GM12864 (cell line): Measurements from ENCODE around the gene RLN3.

Experiments used
- DNase-seq: peaks from one replicate; pipeline ENCODE4 v3.0.0-alpha.2; 2011; ENCODE audit warnings: low read depth
- H3K4me3 ChIP-seq: 2 replicates; pipeline ENCODE4 v1.5.1; 2011; ENCODE audit warnings: mild to moderate bottlenecking, low read depth, low read length, control low read depth
- CTCF ChIP-seq: IDR thresholded peaks from 2 replicates; pipeline ENCODE4 v1.5.1; 2011; ENCODE audit warnings: low read depth, mild to moderate bottlenecking, moderate library complexity, low read length, control low read depth, inconsistent platforms; ENCODE audit errors: missing control alignments

Gene RLN3

GRCh38 chr19:13995017-13995728 lies 32.8 kb upstream of the RLN3 start:
- no peak for TF ChIP-seq CTCF
- no peak overlapping the region for H3K4me3 ChIP-seq
- no peak for DNase-seq

- DNase-seq = no peak
- TF ChIP-seq CTCF = no peak
- no peak overlapping the region for H3K4me3 ChIP-seq
Observed at GRCh38 chr19:13995878-13996765, 31.8 kb upstream of the RLN3 start.

GRCh38 chr19:13996928-13997630 lies 30.9 kb upstream of the RLN3 start:
- TF ChIP-seq CTCF = no peak
- H3K4me3 ChIP-seq = no peak overlapping the region
- DNase-seq = no peak

- no peak overlapping the region for H3K4me3 ChIP-seq
- DNase-seq = no peak
- no peak for TF ChIP-seq CTCF
Observed at GRCh38 chr19:13997631-13997962, 30.4 kb upstream of the RLN3 start.

GRCh38 chr19:13998426-13998825 lies 29.5 kb upstream of the RLN3 start:
- no peak for DNase-seq
- no peak for TF ChIP-seq CTCF
- no peak overlapping the region for H3K4me3 ChIP-seq

- TF ChIP-seq CTCF = no peak
- DNase-seq = no peak
- no peak overlapping the region for H3K4me3 ChIP-seq
Observed at GRCh38 chr19:13999085-13999484, 28.9 kb upstream of the RLN3 start.
